DND-41 (cell line): ENCODE results near the gene SIK1.
"Not testable (repeated sequence)": the region's sequence is repeated elsewhere in the genome, so short reads cannot be mapped to it uniquely, and the experiment has no call there.

Experiments used
- EZH2 ChIP-seq: IDR thresholded peaks from 3 replicates; pipeline ENCODE4 v1.6.1; 2012; ENCODE audit warnings: borderline replicate concordance, low read depth, mild to moderate bottlenecking, moderate library complexity, low read length, inconsistent platforms; ENCODE audit not compliant: severe bottlenecking
- TF ChIP-seq, protein P1 (sequence below): IDR thresholded peaks from 2 replicates; pipeline ENCODE4 v1.5.1; 2012; ENCODE audit warnings: borderline replicate concordance, low read length, moderate library complexity, mild to moderate bottlenecking; ENCODE audit not compliant: poor library complexity, severe bottlenecking; ENCODE audit errors: extremely low read depth

GRCh38 chr21:43412020-43412788 lies 14.7 kb downstream of the SIK1 start:
- TF ChIP-seq, protein P1, sequence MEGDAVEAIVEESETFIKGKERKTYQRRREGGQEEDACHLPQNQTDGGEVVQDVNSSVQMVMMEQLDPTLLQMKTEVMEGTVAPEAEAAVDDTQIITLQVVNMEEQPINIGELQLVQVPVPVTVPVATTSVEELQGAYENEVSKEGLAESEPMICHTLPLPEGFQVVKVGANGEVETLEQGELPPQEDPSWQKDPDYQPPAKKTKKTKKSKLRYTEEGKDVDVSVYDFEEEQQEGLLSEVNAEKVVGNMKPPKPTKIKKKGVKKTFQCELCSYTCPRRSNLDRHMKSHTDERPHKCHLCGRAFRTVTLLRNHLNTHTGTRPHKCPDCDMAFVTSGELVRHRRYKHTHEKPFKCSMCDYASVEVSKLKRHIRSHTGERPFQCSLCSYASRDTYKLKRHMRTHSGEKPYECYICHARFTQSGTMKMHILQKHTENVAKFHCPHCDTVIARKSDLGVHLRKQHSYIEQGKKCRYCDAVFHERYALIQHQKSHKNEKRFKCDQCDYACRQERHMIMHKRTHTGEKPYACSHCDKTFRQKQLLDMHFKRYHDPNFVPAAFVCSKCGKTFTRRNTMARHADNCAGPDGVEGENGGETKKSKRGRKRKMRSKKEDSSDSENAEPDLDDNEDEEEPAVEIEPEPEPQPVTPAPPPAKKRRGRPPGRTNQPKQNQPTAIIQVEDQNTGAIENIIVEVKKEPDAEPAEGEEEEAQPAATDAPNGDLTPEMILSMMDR, result not testable (repeated sequence)
- TF ChIP-seq EZH2, result not testable (repeated sequence)
